ENCODE measurements around the gene HYAL3.
A peak's percentile ranks its signal among the peaks of the same experiment; 100 is the strongest.
"Not testable (repeated sequence)": the region's sequence is repeated elsewhere in the genome, so short reads cannot be mapped to it uniquely, and the experiment has no call there.

Gene HYAL3

GRCh38 chr3:50288387-50289007 is 10.7 kb downstream of the HYAL3 start:
- DNase-seq = no peak

- no peak for DNase-seq
These were observed 11.9 kb downstream of the HYAL3 start for GRCh38 chr3:50287262-50287661.

- DNase-seq = no peak
These were observed 12.6 kb downstream of the HYAL3 start for GRCh38 chr3:50286322-50287227.

DNA sequence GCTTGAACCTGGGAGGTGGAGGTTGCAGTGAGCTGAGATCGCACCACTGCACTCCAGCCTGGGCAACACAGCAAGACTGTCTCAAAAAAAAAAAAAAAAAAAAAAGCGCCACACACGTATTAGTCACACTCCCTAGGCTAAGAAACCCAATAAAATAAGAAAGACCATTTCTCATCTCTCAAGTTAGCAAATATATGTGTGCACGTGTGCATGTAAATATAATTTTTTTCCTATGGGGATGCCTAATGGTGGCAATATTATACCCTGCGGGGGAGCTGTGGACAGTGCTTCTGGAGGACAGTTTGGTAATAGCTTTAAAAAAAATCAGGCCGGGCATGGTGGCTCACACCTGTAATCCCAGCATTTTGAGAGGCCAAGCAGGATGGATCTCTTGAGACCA is 15.1 kb downstream of the HYAL3 start:
- DNase-seq = not testable (repeated sequence)

GRCh38 chr3:50279255-50280016 is 19.8 kb downstream of the HYAL3 start:
- no peak for DNase-seq

DNA sequence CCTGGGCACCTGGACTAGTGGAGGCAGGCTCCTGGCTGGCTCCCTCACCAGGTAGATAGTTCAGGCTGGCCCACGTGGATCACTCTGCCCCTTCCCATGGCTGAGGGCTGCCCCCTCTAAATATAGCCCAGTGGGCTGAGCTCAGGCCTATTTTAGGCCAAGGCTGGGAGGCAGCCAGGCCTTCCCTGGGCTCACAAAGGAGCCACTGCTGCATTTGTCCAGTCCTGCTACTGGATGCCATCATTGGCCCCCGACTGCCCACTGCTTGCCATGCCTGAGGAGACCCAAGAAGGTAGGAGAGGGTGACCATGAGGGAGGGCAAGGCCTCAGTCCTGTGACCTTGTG is 20.4 kb downstream of the HYAL3 start, which contains the start of gene LSMEM2:
LSMEM2 (plus strand) TSS at position 208 of the 345 bp plus-strand sequence; CDS start at position 235, 27 bp downstream.
- no peak for DNase-seq

GRCh38 chr3:50278123-50278879 is 20.9 kb downstream of the HYAL3 start:
- no peak for DNase-seq

DNA sequence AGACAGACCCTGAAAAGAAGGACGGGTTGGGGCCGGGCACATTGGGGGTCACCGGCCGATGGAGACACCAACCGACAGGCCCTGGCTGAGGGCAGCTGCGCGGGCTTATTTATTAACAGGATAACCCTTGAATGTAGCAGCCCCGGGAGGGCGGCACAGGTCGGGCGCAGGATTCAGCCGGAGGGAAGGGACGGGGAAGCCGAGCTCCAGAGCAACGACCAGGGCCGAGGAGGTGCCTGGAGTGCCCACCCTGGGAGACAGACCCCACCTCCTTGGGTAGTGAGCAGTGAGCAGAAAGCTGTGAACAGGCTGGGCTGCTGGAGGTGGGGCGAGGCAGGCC is 22.5 kb downstream of the HYAL3 start:
- no peak for DNase-seq

- no peak for DNase-seq
These were observed 23.0 kb downstream of the HYAL3 start for GRCh38 chr3:50275996-50276761.

GRCh38 chr3:50275141-50275995 is 23.8 kb downstream of the HYAL3 start:
- DNase-seq = no peak

- DNase-seq = peak; percentile 3
These were observed 24.7 kb downstream of the HYAL3 start for GRCh38 chr3:50274371-50275104.

GRCh38 chr3:50273689-50274065 is 25.5 kb downstream of the HYAL3 start:
- DNase-seq = no peak

DNA sequence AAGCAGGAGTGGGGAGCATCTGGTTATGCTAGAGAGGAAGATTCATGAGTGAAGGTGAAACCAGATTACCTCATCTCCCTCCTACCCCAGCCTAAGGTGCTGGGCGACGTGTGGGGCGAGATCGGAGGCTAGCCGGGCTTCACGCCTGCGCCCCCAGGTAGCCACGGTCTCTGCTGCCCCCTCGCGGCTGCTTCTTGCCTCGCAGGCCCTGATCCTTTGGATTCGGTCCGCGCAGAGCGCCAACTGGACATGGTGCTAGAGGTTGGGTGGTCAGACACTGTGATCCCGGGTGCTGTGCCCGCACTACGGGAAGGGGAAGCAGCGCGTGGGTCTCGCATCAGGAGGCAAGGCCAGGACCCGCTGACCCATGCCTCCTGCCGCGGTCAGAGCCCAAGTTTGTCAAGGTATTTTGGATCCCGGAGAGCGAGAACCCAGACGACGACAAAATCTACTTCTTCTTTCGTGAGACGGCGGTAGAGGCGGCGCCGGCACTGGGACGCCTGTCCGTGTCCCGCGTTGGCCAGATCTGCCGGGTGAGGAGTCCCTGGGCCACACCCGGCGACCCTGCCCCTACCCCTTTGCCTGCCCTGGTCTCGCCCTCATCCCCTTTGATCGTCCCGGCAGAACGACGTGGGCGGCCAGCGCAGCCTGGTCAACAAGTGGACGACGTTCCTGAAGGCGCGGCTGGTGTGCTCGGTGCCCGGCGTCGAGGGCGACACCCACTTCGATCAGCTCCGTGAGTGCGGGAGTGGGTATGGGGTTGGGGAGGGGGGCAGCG is 26.1 kb downstream of the HYAL3 start:
- DNase-seq = peak; percentile 49

DNA sequence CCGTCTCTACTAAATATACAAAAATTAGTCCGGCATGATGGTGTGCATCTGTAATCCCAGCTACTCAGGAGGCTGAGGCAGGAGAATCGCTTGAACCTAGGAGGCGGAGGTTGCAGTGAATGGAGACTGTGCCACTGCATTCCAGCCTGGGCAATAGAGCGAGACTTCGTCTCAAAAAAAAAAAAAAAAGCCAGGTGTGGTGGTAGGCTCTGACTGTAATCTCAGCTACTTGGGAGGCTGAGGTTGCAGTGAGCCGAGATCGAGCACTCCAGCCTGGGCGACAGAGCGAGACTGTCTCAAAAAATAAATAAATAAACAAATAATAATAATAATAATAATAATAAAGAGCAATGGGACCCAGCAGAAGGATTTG is 26.7 kb downstream of the HYAL3 start:
- DNase-seq = not testable (repeated sequence)

- DNase-seq = no peak
These were observed 27.8 kb downstream of the HYAL3 start for GRCh38 chr3:50271314-50271936.

- DNase-seq = no peak
These were observed 28.6 kb downstream of the HYAL3 start for GRCh38 chr3:50270422-50271224.

DNA sequence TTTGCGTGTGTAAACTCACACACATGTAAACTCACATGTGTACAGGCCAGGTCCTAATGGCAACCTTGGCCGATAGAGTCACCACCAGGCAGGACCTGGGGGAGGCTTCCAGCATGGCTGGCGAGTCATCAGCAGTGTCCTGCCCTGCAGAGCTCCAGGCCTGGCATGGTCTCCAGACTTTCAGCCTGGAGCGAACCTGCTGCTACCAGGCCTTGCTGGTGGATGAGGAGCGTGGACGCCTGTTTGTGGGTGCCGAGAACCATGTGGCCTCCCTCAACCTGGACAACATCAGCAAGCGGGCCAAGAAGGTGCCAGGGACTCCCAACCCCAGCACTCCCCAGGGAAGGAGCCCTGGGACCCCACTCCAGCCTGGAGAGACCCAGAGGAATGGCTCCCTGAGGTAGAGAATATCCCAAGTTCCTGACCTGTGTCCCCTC is 29.2 kb downstream of the HYAL3 start:
- no peak for DNase-seq

DNA sequence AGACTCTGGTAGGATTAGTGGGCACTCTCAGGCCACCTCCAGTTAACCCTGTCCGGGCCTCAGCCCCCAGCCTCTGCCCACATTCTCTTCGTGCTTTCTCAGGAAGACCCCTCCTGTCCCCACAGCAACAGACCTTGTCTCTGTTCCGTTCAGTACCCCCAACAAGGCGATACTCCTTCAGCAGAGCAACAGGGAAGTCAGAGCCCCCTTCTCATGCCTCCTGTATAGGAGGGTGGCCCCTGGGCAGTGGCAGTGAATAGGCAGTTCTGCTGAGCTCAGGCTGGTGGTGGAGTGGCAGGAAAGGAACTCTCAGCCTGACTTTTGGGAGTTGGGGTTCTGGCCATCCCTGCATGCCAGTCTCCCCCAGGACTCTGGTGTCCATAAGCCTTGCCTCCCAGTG is 29.7 kb downstream of the HYAL3 start:
- DNase-seq = no peak
